Measurements from ENCODE around the gene CCDC33. TPM values are rescaled to one million over a fixed set of nuclear protein-coding genes. Genes with fewer than 3 reads are reported as not detected.

The CCDC33 gene
- total RNA-seq, 3 donors from 2014 or later: 0.22 TPM; not detected in 2

- ATAC-seq (no peak), DNase-seq (no peak)
- Histone ChIP-seq H3K4me3 (no peak overlapping the region), H3K9me3 (no peaks in the 10 kb centered on the region), H3K4me1 (ENCODE audit: low read depth) (no peaks in the 10 kb centered on the region), H3K36me3 (ENCODE audit: low read depth) (no peaks in the 10 kb centered on the region)
- TF ChIP-seq, protein P1, sequence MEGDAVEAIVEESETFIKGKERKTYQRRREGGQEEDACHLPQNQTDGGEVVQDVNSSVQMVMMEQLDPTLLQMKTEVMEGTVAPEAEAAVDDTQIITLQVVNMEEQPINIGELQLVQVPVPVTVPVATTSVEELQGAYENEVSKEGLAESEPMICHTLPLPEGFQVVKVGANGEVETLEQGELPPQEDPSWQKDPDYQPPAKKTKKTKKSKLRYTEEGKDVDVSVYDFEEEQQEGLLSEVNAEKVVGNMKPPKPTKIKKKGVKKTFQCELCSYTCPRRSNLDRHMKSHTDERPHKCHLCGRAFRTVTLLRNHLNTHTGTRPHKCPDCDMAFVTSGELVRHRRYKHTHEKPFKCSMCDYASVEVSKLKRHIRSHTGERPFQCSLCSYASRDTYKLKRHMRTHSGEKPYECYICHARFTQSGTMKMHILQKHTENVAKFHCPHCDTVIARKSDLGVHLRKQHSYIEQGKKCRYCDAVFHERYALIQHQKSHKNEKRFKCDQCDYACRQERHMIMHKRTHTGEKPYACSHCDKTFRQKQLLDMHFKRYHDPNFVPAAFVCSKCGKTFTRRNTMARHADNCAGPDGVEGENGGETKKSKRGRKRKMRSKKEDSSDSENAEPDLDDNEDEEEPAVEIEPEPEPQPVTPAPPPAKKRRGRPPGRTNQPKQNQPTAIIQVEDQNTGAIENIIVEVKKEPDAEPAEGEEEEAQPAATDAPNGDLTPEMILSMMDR (IDR thresholded peaks at IDR 0.05): no peak
- intact Hi-C loops (cut with DNase I, micrococcal nuclease): no loop called here
Observed at GRCh38 chr15:74209560-74209958, 26.6 kb upstream of the CCDC33 start.

- Histone ChIP-seq H3K4me3 (no peak overlapping the region), H3K9me3 (no peaks in the 10 kb centered on the region), H3K36me3 (ENCODE audit: low read depth) (no peaks in the 10 kb centered on the region), H3K4me1 (ENCODE audit: low read depth) (no peaks in the 10 kb centered on the region)
- DNase-seq: no peak
- TF ChIP-seq, protein P1 (IDR thresholded peaks at IDR 0.05): no peak
- no peak for ATAC-seq
- intact Hi-C loops (cut with DNase I, micrococcal nuclease): no loop called here
Observed at GRCh38 chr15:74209997-74210671, 26.0 kb upstream of the CCDC33 start.

DNA sequence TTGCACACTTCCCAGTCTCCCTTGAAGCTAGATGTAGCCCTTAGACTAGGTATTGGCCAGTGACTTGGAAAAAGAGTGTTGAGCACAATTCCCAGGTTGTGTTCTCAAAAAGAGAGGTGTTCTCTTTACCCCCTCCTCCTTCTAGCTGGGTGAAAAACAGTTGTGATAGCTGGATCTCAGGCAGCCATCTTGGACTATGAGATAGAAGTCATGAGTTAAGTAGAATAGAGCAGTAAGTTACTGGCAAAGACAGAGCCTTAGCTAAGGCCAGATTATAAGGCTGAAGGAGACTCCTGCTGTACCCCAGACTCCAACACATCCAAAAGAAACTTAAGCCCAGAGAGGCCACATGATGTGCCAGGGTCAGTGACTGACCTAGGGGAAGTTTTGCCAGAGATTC is 25.4 kb upstream of the CCDC33 start:
- Histone ChIP-seq H3K4me3 (no peak overlapping the region), H3K9me3 (no peaks in the 10 kb centered on the region), H3K36me3 (ENCODE audit: low read depth) (no peaks in the 10 kb centered on the region), H3K4me1 (ENCODE audit: low read depth) (no peaks in the 10 kb centered on the region)
- TF ChIP-seq, protein P1 (IDR thresholded peaks at IDR 0.05): no peak
- DNase-seq (no peak), ATAC-seq (no peak)
- intact Hi-C loops (cut with DNase I, micrococcal nuclease): no loop called here

DNA sequence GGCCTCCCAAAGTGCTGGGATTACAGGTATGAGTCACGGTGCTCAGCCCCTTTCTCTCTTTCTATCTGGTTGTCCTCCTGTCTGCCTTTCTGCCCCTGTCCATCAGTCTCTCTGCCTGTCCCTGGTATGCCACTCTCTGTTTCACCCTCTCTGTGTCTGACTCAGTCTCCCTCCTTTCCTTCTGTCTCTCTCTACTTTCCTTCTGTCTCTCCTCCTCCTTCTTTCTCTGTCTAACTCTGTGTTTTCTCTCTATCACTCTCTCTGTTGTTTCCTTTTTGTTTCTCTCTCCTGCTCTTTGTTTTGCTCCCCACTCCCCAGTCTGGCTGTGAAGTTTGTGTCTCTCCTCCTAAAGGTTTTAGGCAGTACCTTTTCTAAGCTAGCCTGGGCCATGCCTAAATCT is 24.5 kb upstream of the CCDC33 start:
- Histone ChIP-seq H3K4me1 (ENCODE audit: low read depth) (no peaks in the 10 kb centered on the region), H3K4me3 (no peak overlapping the region), H3K9me3 (no peaks in the 10 kb centered on the region), H3K36me3 (ENCODE audit: low read depth) (no peaks in the 10 kb centered on the region)
- intact Hi-C loops (cut with DNase I, micrococcal nuclease): no loop called here
- TF ChIP-seq, protein P1 (IDR thresholded peaks at IDR 0.05): no peak
- ATAC-seq (no peak), DNase-seq (no peak)

DNA sequence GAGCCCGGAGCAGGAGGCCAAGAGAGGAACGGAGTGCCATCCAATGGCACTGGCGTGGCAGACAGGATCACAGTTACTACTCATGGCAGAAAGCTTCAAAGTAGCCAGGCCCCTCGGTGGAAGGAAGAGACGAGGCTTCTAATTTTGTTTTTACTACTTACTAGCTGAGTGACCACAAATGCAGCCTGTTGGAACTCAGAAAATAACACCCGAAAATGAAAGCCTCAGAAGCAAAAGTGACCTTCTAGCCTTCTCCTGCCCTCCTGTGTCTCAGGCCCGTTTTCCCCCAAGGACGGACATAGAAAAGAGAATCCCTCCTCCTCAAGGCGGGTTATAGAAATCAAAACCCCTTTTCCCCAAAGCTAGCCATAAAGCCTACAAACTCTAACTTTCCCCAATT is 23.6 kb upstream of the CCDC33 start:
- no peak for ATAC-seq
- DNase-seq: no peak
- TF ChIP-seq, protein P1 (IDR thresholded peaks at IDR 0.05): no peak
- Histone ChIP-seq H3K4me1 (ENCODE audit: low read depth) (no peaks in the 10 kb centered on the region), H3K4me3 (no peak overlapping the region), H3K36me3 (ENCODE audit: low read depth) (no peaks in the 10 kb centered on the region), H3K9me3 (no peaks in the 10 kb centered on the region)
- intact Hi-C loops (cut with DNase I, micrococcal nuclease): no loop called here

DNA sequence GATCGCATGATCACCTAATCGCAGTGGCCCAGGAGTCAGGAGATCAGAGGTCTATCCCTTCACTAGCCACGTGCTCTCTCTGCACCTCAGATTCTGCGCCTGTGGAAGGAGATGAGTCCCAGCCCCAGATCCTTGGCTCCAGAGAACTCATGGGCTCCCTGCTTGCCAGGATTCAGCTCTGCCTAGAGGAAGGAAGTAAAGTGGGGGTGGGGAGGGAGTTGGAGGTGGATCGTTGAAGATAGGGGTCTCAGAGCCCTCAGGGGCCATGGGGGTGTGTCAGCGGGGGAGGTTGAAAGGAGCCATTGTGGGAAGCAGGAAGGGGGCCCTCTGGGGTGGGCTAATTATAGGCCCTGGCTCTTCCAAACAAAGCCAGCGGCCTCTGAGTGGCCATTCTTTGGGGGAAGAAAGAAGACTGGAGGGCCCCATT is 22.3 kb upstream of the CCDC33 start:
- Histone ChIP-seq H3K36me3 (ENCODE audit: low read depth) (no peaks in the 10 kb centered on the region), H3K9me3 (no peaks in the 10 kb centered on the region), H3K4me3 (no peak overlapping the region), H3K4me1 (ENCODE audit: low read depth) (no peaks in the 10 kb centered on the region)
- intact Hi-C loops (cut with DNase I, micrococcal nuclease): no loop called here
- DNase-seq (no peak), ATAC-seq (no peak)
- TF ChIP-seq, protein P1 (IDR thresholded peaks at IDR 0.05): no peak
